Measurements from ENCODE around the gene PKIB. TPM values are rescaled to one million over a fixed set of nuclear protein-coding genes. Genes with fewer than 3 reads are reported as not detected.
"Not testable (repeated sequence)": the region's sequence is repeated elsewhere in the genome, so short reads cannot be mapped to it uniquely, and the experiment has no call there.

The PKIB gene
- total and polyA plus RNA-seq, 2 of the 4 experiments (the other 2 are of a cell fraction), result 6.3 to 13.1 TPM

DNA sequence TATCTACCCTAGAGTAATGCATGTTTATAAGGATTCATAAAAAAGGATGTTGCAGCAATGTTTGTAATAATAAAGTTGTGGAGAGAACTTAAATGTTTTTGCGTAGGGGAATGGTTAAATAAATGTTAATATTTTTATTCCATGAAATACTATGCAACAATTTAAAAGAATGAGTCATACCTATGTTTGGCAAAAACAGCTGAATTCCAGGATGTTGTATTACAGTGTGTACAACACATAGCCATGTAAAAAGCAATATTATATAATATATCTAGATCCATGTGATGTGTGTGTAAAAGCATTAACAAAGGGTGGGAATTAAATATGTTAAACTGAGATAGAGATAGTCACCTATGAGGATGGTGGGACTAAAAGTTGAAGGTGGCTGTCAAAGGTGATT is 21.1 kb upstream of the PKIB start:
- Histone ChIP-seq H3K9ac (ENCODE audit: low read depth, low read length) (no peak overlapping the region), H3K4me3 (ENCODE audit: insufficient read depth, low read depth, low read length) (no peak overlapping the region), H3K4me2 (ENCODE audit: low read depth, low read length) (no peak overlapping the region), H2BK20ac (ENCODE audit: low read depth, low read length) (no peak overlapping the region), H3K56ac (ENCODE audit: extremely low read depth, insufficient read depth, low read length) (no peak overlapping the region), H2BK15ac (ENCODE audit: low read depth, low read length) (no peak overlapping the region), H2AFZ (replicated peaks; ENCODE audit: low read length, poor library complexity) (no peak overlapping the region), H2BK5ac (ENCODE audit: low read depth, low read length, poor library complexity, severe bottlenecking) (no peak overlapping the region), H3K23ac (ENCODE audit: low read depth, low read length) (no peak overlapping the region), H4K91ac (ENCODE audit: insufficient read depth, low read depth, low read length) (no peak overlapping the region), H3K14ac (replicated peaks; ENCODE audit: low read depth, low read length) (no peak overlapping the region), H3K18ac (ENCODE audit: low read depth, low read length) (no peak overlapping the region), H3K36me3 (ENCODE audit: control insufficient read depth, insufficient read depth, low read length) (no peaks in the 10 kb centered on the region), H3K79me1 (ENCODE audit: low read depth in 1 of 2, low read length in 2 of 2) (no peaks in the 10 kb centered on the region), H3K27me3 (ENCODE audit: control insufficient read depth, insufficient read depth, low read length) (no peaks in the 10 kb centered on the region), H2AK5ac (ENCODE audit: low read depth, low read length) (no peak overlapping the region), H4K5ac (ENCODE audit: low read depth, low read length) (no peak overlapping the region), H3K27ac (ENCODE audit: insufficient read depth, low read length) (no peak overlapping the region), H4K20me1 (ENCODE audit: insufficient read depth, low read length) (no peaks in the 10 kb centered on the region), H4K8ac (ENCODE audit: low read depth in 2 of 2, low read length in 2 of 2) (no peak overlapping the region), H3K4ac (ENCODE audit: low read depth, low read length) (no peak overlapping the region), H2AK9ac (replicated peaks; ENCODE audit: low read depth, low read length, poor library complexity) (no peak overlapping the region), H2BK120ac (ENCODE audit: low read depth, low read length) (no peak overlapping the region), H3K4me1 (ENCODE audit: control insufficient read depth, insufficient read depth, low read length) (no peaks in the 10 kb centered on the region), H3K9me1 (ENCODE audit: insufficient read depth, low read length) (no peaks in the 10 kb centered on the region), H3K9me3 (ENCODE audit: control insufficient read depth, insufficient read depth, low read length) (no peaks in the 10 kb centered on the region)
- no TSS peak for BruUV-seq (replicated peaks)
- ATAC-seq (ENCODE audit: low read depth), result no peak
- TF ChIP-seq NFE2L2 (IDR thresholded peaks at IDR 0.05; ENCODE audit: low read depth, low read length) (no peak), RCOR1 (IDR thresholded peaks at IDR 0.05; ENCODE audit: insufficient replicate concordance, low read length) (no peak), MAZ (IDR thresholded peaks at IDR 0.05; ENCODE audit: borderline replicate concordance, low read depth, low read length) (no peak), BHLHE40 (IDR thresholded peaks at IDR 0.05; ENCODE audit: low read depth, low read length) (no peak)
- TF ChIP-seq, protein P1, sequence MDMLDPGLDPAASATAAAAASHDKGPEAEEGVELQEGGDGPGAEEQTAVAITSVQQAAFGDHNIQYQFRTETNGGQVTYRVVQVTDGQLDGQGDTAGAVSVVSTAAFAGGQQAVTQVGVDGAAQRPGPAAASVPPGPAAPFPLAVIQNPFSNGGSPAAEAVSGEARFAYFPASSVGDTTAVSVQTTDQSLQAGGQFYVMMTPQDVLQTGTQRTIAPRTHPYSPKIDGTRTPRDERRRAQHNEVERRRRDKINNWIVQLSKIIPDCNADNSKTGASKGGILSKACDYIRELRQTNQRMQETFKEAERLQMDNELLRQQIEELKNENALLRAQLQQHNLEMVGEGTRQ (IDR thresholded peaks at IDR 0.05; ENCODE audit: low read depth, low read length), result no peak
- intact Hi-C loops (cut with micrococcal nuclease) (no loop called here), in situ Hi-C loops (cut with MboI; ENCODE audit: low sequenced_read_pairs) (no loop called here), dilution Hi-C loops (cut with HindIII; ENCODE audit: low sequenced_read_pairs, unreplicated experiment) (no loop called here)
- 100% methylated on average over 1 of the region's 1 CpG; no CpG with 5 or more reads in 1 of the 2 experiments for WGBS, 2 experiments (ENCODE audit: extremely low coverage in 2 of 2, insufficient read length in 1 of 2)
- ChIA-PET POLR2A (ENCODE audit: unreplicated experiment) (no interaction called here), CTCF (no interaction called here)
- DNase-seq, result no peak

DNA sequence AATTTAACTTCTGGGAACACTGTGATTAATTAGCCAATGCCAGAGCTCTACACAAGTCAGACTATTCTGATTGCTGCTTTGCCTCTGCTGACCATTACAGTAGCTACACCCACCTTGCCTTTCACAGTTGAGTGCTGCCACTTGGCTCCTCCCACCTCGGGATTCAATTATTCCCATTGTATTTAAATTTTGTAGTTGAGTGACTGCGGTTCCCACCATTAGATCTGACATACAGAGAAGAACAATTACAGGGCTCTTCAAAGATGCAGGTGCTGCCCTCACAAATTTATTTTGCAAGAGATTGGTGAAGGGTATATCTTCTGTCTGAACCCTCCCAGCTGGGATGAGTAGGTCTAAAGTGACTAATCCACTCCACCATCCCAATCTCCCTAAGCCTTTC is 11.9 kb upstream of the PKIB start:
- H4K20me1 ChIP-seq (ENCODE audit: insufficient read depth, low read length); CTCF ChIA-PET; H3K79me1 ChIP-seq (ENCODE audit: low read depth in 1 of 2, low read length in 2 of 2); H2AFZ ChIP-seq (replicated peaks; ENCODE audit: low read length, poor library complexity); H2BK15ac ChIP-seq (ENCODE audit: low read depth, low read length); in situ Hi-C loops (cut with MboI; ENCODE audit: low sequenced_read_pairs); H2BK20ac ChIP-seq (ENCODE audit: low read depth, low read length); H3K4me1 ChIP-seq (ENCODE audit: control insufficient read depth, insufficient read depth, low read length); dilution Hi-C loops (cut with HindIII; ENCODE audit: low sequenced_read_pairs, unreplicated experiment); H2BK120ac ChIP-seq (ENCODE audit: low read depth, low read length); H3K4me3 ChIP-seq (ENCODE audit: insufficient read depth, low read depth, low read length); H3K27ac ChIP-seq (ENCODE audit: insufficient read depth, low read length); H3K4ac ChIP-seq (ENCODE audit: low read depth, low read length); H4K91ac ChIP-seq (ENCODE audit: insufficient read depth, low read depth, low read length); H3K18ac ChIP-seq (ENCODE audit: low read depth, low read length); H4K5ac ChIP-seq (ENCODE audit: low read depth, low read length); H3K4me2 ChIP-seq (ENCODE audit: low read depth, low read length); POLR2A ChIA-PET (ENCODE audit: unreplicated experiment); H3K56ac ChIP-seq (ENCODE audit: extremely low read depth, insufficient read depth, low read length); H3K9ac ChIP-seq (ENCODE audit: low read depth, low read length); H4K8ac ChIP-seq (ENCODE audit: low read depth in 2 of 2, low read length in 2 of 2); H2AK5ac ChIP-seq (ENCODE audit: low read depth, low read length); H3K23ac ChIP-seq (ENCODE audit: low read depth, low read length); H3K14ac ChIP-seq (replicated peaks; ENCODE audit: low read depth, low read length); H2BK5ac ChIP-seq (ENCODE audit: low read depth, low read length, poor library complexity, severe bottlenecking); H3K9me3 ChIP-seq (ENCODE audit: control insufficient read depth, insufficient read depth, low read length); H3K9me1 ChIP-seq (ENCODE audit: insufficient read depth, low read length); H3K36me3 ChIP-seq (ENCODE audit: control insufficient read depth, insufficient read depth, low read length); ATAC-seq (ENCODE audit: low read depth); H3K27me3 ChIP-seq (ENCODE audit: control insufficient read depth, insufficient read depth, low read length); BruUV-seq (replicated peaks); H2AK9ac ChIP-seq (replicated peaks; ENCODE audit: low read depth, low read length, poor library complexity); DNase-seq; intact Hi-C loops (cut with micrococcal nuclease): not testable (repeated sequence)
- WGBS, 2 experiments (ENCODE audit: extremely low coverage in 2 of 2, insufficient read length in 1 of 2), result no CpG with 5 or more reads among the region's 2 CpGs

Measured in IMR-90 (cell line).